Glutamatergic neuron (in vitro differentiated cells): Measurements from ENCODE around the gene KLRC2. TPM values are rescaled to one million over a fixed set of nuclear protein-coding genes. Genes with fewer than 3 reads are reported as not detected.
"Not testable (repeated sequence)": the region's sequence is repeated elsewhere in the genome, so short reads cannot be mapped to it uniquely, and the experiment has no call there.

ENCODE experiments used
- DNase-seq: peaks from one replicate; pipeline ENCODE4 v3.0.0; 2022
- H3K27ac Mint-ChIP-seq: one replicate; pipeline ENCODE4 v1.8.0; 2020; ENCODE audit warnings: mild to moderate bottlenecking, mixed read lengths, inconsistent platforms; ENCODE audit not compliant: unreplicated experiment
- H3K27me3 Mint-ChIP-seq: one replicate; pipeline ENCODE4 v1.8.0; 2020; ENCODE audit warnings: mild to moderate bottlenecking, moderate library complexity, mixed read lengths, inconsistent platforms; ENCODE audit not compliant: unreplicated experiment
- H3K36me3 Mint-ChIP-seq: one replicate; pipeline ENCODE4 v1.8.0; 2020; ENCODE audit warnings: mild to moderate bottlenecking, mixed read lengths, inconsistent platforms; ENCODE audit not compliant: unreplicated experiment
- H3K4me1 Mint-ChIP-seq: one replicate; pipeline ENCODE4 v1.8.0; 2020; ENCODE audit warnings: mild to moderate bottlenecking, low read depth, mixed read lengths, inconsistent platforms; ENCODE audit not compliant: unreplicated experiment
- H3K4me3 Mint-ChIP-seq: one replicate; pipeline ENCODE4 v1.8.0; 2020; ENCODE audit warnings: mild to moderate bottlenecking, mixed read lengths, inconsistent platforms; ENCODE audit not compliant: unreplicated experiment
- H3K9me3 Mint-ChIP-seq: one replicate; pipeline ENCODE4 v1.8.0; 2020; ENCODE audit warnings: mild to moderate bottlenecking, moderate library complexity, mixed read lengths, inconsistent platforms; ENCODE audit not compliant: unreplicated experiment
- long read RNA-seq: library from polyadenylated mRNA; unstranded; transcript quantifications from one replicate; pipeline ENCODE4 v2.0.0, GENCODE V29; 2020; ENCODE audit not compliant: unreplicated experiment
- total RNA-seq: library from RNA; stranded (reverse); fragmentation: NEBNext Ultra II Directional; extraction: Animal tissue kit (Norgen Biotek cat#: 25700); gene quantifications from one replicate; pipeline ENCODE4 v1.2.1, GENCODE V29; 2021; ENCODE audit not compliant: unreplicated experiment
- TF ChIP-seq, protein P1 (sequence below): fragments of 200-600 bp; sonication (generic); IDR thresholded peaks from one replicate; pipeline ENCODE4 v1.5.0; 2021; ENCODE audit not compliant: partially characterized antibody, unreplicated experiment

The KLRC2 gene
- not detected for total RNA-seq
- long read RNA-seq = 0 reads

DNA sequence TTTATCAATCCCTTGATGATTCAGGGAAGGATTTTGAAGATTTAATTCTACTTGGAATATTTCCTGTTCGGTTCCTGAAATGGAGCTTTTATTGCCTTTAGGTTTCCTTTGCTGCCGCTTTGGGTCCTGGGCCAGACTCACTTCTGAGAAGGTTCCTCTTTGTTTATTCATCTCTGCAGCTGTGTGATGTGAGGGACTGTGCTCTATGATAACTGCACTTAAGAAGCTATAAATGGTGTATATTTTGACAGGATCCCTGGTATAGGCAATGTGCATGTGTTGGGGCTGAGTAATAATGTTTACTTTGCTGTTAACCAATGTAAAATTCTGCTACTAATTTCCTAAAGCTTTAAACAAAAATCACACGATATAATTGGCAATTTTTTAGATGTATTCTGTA, at the start of gene KLRC2:
Gene KLRC2 (minus strand): TSS at position 195 of the 400 bp plus-strand sequence. CDS start 24 bp downstream, at position 171.
- H3K36me3 Mint-ChIP-seq, H3K4me3 Mint-ChIP-seq, H3K9me3 Mint-ChIP-seq, H3K4me1 Mint-ChIP-seq, H3K27ac Mint-ChIP-seq, DNase-seq, H3K27me3 Mint-ChIP-seq: not testable (repeated sequence)

GRCh38 chr12:10481901-10482300, 46.1 kb upstream of the KLRC2 start:
- not testable (repeated sequence) for H3K36me3 Mint-ChIP-seq, H3K4me3 Mint-ChIP-seq, H3K4me1 Mint-ChIP-seq, H3K9me3 Mint-ChIP-seq, DNase-seq, H3K27ac Mint-ChIP-seq, H3K27me3 Mint-ChIP-seq

DNA sequence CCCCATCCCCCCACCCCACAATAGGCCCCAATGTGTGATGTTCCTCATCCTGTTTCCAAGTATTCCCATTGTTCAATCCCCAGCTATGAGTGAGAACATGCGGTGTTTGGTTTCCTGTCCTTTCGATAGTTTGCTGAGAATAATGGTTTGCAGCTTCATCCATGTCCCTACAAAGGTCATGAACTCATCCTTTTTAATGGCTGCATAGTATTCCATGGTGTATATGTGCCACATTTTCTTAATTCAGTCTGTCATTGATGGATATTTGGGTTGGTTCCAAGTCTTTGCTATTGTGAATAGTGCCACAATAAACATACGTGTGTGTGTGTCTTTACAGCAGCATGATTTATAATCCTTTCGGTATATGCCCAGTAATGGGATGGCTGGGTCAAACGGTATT, 37.0 kb upstream of the KLRC2 start:
- not testable (repeated sequence) for H3K36me3 Mint-ChIP-seq, H3K27me3 Mint-ChIP-seq, H3K27ac Mint-ChIP-seq, H3K4me1 Mint-ChIP-seq, H3K9me3 Mint-ChIP-seq, DNase-seq, H3K4me3 Mint-ChIP-seq

- H3K36me3 Mint-ChIP-seq = no peaks in the 10 kb centered on the region
- H3K9me3 Mint-ChIP-seq = peaks cover 1% of the 10 kb centered on the region
- TF ChIP-seq, protein P1, sequence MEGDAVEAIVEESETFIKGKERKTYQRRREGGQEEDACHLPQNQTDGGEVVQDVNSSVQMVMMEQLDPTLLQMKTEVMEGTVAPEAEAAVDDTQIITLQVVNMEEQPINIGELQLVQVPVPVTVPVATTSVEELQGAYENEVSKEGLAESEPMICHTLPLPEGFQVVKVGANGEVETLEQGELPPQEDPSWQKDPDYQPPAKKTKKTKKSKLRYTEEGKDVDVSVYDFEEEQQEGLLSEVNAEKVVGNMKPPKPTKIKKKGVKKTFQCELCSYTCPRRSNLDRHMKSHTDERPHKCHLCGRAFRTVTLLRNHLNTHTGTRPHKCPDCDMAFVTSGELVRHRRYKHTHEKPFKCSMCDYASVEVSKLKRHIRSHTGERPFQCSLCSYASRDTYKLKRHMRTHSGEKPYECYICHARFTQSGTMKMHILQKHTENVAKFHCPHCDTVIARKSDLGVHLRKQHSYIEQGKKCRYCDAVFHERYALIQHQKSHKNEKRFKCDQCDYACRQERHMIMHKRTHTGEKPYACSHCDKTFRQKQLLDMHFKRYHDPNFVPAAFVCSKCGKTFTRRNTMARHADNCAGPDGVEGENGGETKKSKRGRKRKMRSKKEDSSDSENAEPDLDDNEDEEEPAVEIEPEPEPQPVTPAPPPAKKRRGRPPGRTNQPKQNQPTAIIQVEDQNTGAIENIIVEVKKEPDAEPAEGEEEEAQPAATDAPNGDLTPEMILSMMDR = no peak
- no peaks in the 10 kb centered on the region for H3K27me3 Mint-ChIP-seq
- H3K4me1 Mint-ChIP-seq = no peaks in the 10 kb centered on the region
- H3K4me3 Mint-ChIP-seq = no peak overlapping the region
- DNase-seq = no peak
- H3K27ac Mint-ChIP-seq = no peak overlapping the region
Measured at GRCh38 chr12:10469701-10470100, 33.9 kb upstream of the KLRC2 start.

GRCh38 chr12:10466311-10466710, 30.5 kb upstream of the KLRC2 start:
- Mint-ChIP-seq H3K27me3 (no peaks in the 10 kb centered on the region), H3K4me3 (no peak overlapping the region), H3K4me1 (no peaks in the 10 kb centered on the region), H3K36me3 (no peaks in the 10 kb centered on the region), H3K27ac (no peak overlapping the region), H3K9me3 (peaks cover 1% of the 10 kb centered on the region)
- TF ChIP-seq, protein P1 = no peak
- DNase-seq = no peak

GRCh38 chr12:10457760-10458159, 21.9 kb upstream of the KLRC2 start:
- no peaks in the 10 kb centered on the region for H3K4me1 Mint-ChIP-seq
- no peak overlapping the region for H3K27ac Mint-ChIP-seq
- no peak overlapping the region for H3K4me3 Mint-ChIP-seq
- H3K36me3 Mint-ChIP-seq = peaks cover 11% of the 10 kb centered on the region
- no peak for DNase-seq
- no peaks in the 10 kb centered on the region for H3K27me3 Mint-ChIP-seq
- TF ChIP-seq, protein P1 = no peak
- peaks cover 6% of the 10 kb centered on the region for H3K9me3 Mint-ChIP-seq

- H3K4me1 Mint-ChIP-seq = no peaks in the 10 kb centered on the region
- no peak for DNase-seq
- H3K4me3 Mint-ChIP-seq = no peak overlapping the region
- peaks cover 6% of the 10 kb centered on the region for H3K9me3 Mint-ChIP-seq
- no peak overlapping the region for H3K27ac Mint-ChIP-seq
- peaks cover 11% of the 10 kb centered on the region for H3K36me3 Mint-ChIP-seq
- TF ChIP-seq, protein P1 = no peak
- no peaks in the 10 kb centered on the region for H3K27me3 Mint-ChIP-seq
Measured at GRCh38 chr12:10456856-10457255, 21.0 kb upstream of the KLRC2 start.
